GM06990 (cell line): ENCODE results near the gene COL5A1.

Experiments used
- DNase-seq: peaks from one replicate; pipeline ENCODE4 v3.0.0-alpha.2; 2011; ENCODE audit not compliant: insufficient read length; ENCODE audit errors: extremely low read depth
- H3K27me3 ChIP-seq: replicated peaks from 2 replicates; pipeline ENCODE4 v1.6.0; 2011; ENCODE audit warnings: low read length; ENCODE audit not compliant: control insufficient read depth, insufficient read depth
- H3K36me3 ChIP-seq: 2 replicates; pipeline ENCODE4 v1.5.1; 2011; ENCODE audit warnings: low read length; ENCODE audit not compliant: control insufficient read depth, insufficient read depth
- H3K4me3 ChIP-seq: replicated peaks from 2 replicates; pipeline ENCODE4 v1.5.1; 2011; ENCODE audit warnings: low read depth, mild to moderate bottlenecking, control low read depth, low read length
- TF ChIP-seq, protein P1 (sequence below): IDR thresholded peaks from 2 replicates; pipeline ENCODE4 v1.5.1; 2011; ENCODE audit warnings: low read length, control low read depth, mild to moderate bottlenecking, inconsistent platforms; ENCODE audit not compliant: insufficient read depth, poor library complexity, severe bottlenecking

Gene COL5A1

DNA sequence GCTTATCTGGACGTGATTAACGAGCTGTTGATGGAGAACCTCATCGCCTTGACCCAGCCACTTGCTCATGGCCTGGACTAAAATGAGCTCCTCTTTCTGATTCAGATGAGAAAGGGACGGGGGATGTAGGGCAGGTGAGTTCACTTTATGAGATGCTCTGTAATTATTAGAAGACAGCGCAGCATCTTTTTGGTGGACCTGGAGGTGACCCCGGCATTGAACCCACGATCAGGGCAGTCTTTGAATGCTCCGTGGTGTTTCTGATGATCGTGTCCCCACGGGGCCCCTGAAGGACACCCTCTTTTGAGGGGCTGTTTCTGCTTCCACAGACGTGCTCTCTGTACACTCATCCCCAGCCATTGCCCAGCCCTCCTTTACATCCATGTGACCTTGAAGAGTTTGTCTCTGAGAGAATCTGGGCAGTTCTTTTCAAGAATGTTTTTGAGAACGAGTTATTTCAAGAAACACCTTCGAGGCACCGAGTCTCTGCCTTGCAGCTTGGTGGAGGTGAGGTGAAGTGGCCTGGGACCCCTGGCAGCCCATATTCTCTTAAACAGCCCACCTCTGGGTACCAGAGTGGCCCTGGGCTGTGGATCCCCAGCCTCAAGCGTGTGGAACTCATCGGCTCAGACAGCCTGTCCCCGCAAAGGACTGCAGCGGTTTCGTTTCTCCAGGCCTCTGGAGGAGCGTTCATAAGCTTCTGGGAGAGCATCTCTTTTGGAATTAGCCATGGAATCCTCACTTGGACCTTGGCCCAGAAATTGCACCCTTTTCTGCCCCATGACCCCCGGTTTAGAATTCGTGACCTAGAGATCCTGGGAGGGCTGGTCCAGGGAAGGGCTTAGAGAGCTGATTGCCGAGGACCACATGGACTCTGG is 50.3 kb downstream of the COL5A1 start:
- H3K4me3 ChIP-seq = no peak overlapping the region
- no peaks in the 10 kb centered on the region; the same call in 1 of the 2 replicates for H3K27me3 ChIP-seq
- no peak for DNase-seq
- no peaks in the 10 kb centered on the region for H3K36me3 ChIP-seq
- TF ChIP-seq, protein P1, sequence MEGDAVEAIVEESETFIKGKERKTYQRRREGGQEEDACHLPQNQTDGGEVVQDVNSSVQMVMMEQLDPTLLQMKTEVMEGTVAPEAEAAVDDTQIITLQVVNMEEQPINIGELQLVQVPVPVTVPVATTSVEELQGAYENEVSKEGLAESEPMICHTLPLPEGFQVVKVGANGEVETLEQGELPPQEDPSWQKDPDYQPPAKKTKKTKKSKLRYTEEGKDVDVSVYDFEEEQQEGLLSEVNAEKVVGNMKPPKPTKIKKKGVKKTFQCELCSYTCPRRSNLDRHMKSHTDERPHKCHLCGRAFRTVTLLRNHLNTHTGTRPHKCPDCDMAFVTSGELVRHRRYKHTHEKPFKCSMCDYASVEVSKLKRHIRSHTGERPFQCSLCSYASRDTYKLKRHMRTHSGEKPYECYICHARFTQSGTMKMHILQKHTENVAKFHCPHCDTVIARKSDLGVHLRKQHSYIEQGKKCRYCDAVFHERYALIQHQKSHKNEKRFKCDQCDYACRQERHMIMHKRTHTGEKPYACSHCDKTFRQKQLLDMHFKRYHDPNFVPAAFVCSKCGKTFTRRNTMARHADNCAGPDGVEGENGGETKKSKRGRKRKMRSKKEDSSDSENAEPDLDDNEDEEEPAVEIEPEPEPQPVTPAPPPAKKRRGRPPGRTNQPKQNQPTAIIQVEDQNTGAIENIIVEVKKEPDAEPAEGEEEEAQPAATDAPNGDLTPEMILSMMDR = no peak

DNA sequence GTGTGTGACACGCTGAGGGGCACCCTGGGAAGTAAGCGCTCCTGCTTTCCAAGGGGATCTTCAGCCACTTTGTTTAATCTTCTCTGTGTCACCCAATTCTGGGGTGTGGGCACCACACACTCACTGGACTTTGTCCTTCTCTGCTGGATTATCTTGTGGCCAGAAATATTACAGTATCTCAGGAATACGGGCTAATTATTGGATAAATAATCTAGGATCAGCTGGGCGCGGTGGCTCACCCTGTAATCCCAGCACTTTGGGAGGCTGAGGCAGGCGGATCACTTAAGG is 50.9 kb downstream of the COL5A1 start:
- Histone ChIP-seq H3K36me3 (no peaks in the 10 kb centered on the region), H3K4me3 (no peak overlapping the region), H3K27me3 (no peaks in the 10 kb centered on the region; the same call in 1 of the 2 replicates)
- no peak for DNase-seq
- TF ChIP-seq, protein P1 = no peak

DNA sequence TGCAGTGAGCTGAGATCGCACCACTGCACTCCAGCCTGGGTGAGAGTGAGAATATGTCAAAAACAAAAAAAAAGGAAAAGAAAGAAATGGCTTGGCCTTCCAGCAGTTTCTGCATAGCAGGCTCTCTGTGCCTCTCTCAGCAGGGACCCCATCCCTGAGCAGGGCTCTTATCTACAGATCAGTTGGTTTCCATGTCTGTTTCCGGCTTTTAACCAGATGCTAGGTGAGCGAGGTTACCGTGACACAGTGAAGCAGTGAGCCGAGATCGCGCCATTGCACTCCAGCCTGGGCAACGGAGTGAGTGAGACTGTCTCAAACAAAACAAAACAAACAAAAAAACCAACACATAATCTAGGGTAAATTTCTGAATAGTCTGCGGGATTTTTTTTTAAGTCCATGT is 51.4 kb downstream of the COL5A1 start:
- TF ChIP-seq, protein P1 = no peak
- Histone ChIP-seq H3K4me3 (no peak overlapping the region), H3K36me3 (no peaks in the 10 kb centered on the region), H3K27me3 (no peaks in the 10 kb centered on the region; the same call in 1 of the 2 replicates)
- DNase-seq = no peak

DNA sequence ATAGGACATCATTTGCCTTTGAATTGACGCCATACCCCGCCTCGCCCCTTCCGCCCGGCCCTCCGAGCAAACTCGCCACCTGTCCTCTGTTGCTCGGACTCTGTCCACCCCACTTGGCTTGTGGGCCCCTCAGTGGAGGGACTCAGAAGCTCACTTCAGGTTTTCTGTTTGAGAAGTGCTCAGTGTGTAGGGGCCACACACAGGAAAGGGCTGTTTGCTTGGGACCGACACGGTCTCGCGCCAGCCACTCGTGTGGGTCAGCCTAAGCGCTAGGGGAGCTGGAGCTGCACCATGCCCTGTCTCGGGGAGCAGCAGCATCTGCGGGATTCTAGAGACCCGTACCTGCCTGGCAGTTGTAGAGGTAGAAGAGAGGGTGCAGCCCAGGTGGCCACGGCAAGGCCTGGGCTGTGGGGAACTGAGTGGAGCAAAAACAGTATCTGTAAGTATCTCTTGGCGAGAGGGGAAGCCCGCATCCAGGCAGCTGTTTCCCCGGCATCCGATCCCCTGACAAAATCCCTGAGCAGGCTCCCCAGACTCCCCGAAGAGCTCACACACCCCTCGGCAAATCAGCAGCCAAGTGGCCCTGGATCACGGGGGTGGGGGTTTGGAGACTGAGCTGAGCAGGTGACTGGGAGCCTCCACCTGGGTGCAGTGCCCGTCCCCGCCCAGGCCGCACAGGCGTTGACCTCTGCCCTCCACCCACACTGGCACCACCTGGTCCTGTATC is 52.2 kb downstream of the COL5A1 start:
- Histone ChIP-seq H3K27me3 (no peaks in the 10 kb centered on the region; the same call in 1 of the 2 replicates), H3K36me3 (no peaks in the 10 kb centered on the region), H3K4me3 (no peak overlapping the region)
- DNase-seq = no peak
- TF ChIP-seq, protein P1 = no peak

DNA sequence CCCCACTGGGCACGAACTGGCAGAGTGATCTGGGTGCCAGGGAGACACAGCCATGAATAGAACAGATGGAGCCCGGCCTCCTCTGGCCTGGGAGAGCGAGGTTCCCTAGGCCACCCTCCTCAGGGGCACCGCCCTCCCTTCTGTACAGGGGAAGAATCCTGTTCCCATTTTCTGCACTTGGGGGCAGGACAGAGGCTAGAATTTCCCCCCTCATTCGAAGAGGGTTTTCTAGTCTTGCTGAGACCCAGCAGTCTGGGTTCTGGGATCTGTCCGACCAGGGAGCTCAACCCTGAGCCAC is 52.7 kb downstream of the COL5A1 start:
- DNase-seq = no peak
- TF ChIP-seq, protein P1 = no peak
- no peak overlapping the region for H3K4me3 ChIP-seq
- no peaks in the 10 kb centered on the region; the same call in 1 of the 2 replicates for H3K27me3 ChIP-seq
- H3K36me3 ChIP-seq = no peaks in the 10 kb centered on the region
